Tibial nerve (tissue), 4 donors: ENCODE measurements around the gene SELENOS.

Source experiments
- CTCF ChIP-seq, 5 experiments: fragments of 200-600 bp in 3 of 5; fragments of 450-650 bp in 2 of 5; sonication (generic) in 3 of 5; IDR thresholded peaks; one replicate each; pipeline ENCODE4 v1.5.1; 2016 to 2019; ENCODE audit warnings: antibody characterized with exemption in 5 of 5, mild to moderate bottlenecking in 3 of 5, moderate library complexity in 2 of 5
- EP300 ChIP-seq, 2 donors: sonication (generic); formaldehyde crosslinking; IDR thresholded peaks; one replicate each; pipeline ENCODE4 v1.6.1; 2017; ENCODE audit warnings: antibody characterized with exemption in 2 of 2, mild to moderate bottlenecking in 1 of 2

- no peak for TF ChIP-seq CTCF (IDR thresholded peaks at IDR 0.05)
- TF ChIP-seq EP300 (IDR thresholded peaks at IDR 0.05), result no peak
These were observed 33.9 kb downstream of the SELENOS start for GRCh38 chr15:101243420-101243819.
